HL-60 (cell line): ENCODE measurements around the gene NXNL1.

Experiments
- DNase-seq, 2 experiments: peaks; one replicate each; pipeline ENCODE4 v3.0.0-alpha.2; 2010 to 2020; ENCODE audit warnings: low read depth in 1 of 2, low spot score in 1 of 2
- H3K27ac ChIP-seq: fragments of 250-450 bp; sonication (Bioruptor Pico); replicated peaks from 2 replicates; pipeline ENCODE4 v1.5.1; 2020; ENCODE audit warnings: mild to moderate bottlenecking, moderate library complexity
- H3K27me3 ChIP-seq: fragments of 250-450 bp; sonication (Bioruptor Pico); 2 replicates; pipeline ENCODE4 v1.5.1; 2021; ENCODE audit warnings: mild to moderate bottlenecking, moderate library complexity; ENCODE audit not compliant: insufficient read depth, poor library complexity, severe bottlenecking
- H3K4me3 ChIP-seq: replicated peaks from 2 replicates; pipeline ENCODE4 v1.5.1; 2011; ENCODE audit warnings: mild to moderate bottlenecking, control low read depth, low read length; ENCODE audit not compliant: insufficient read depth
- GABPA ChIP-seq: IDR thresholded peaks from 2 replicates; pipeline ENCODE4 v1.6.1; 2012; ENCODE audit warnings: low read depth
- POLR2AphosphoS5 ChIP-seq: IDR thresholded peaks from 2 replicates; pipeline ENCODE4 v1.6.1; 2012; ENCODE audit warnings: low read depth
- SPI1 ChIP-seq: IDR thresholded peaks from 2 replicates; pipeline ENCODE4 v1.6.1; 2012; ENCODE audit warnings: low read depth, mild to moderate bottlenecking, borderline replicate concordance
- TF ChIP-seq, protein P1 (sequence below): IDR thresholded peaks from one replicate; pipeline ENCODE4 v1.5.1; 2011; ENCODE audit warnings: low read length, control low read depth, inconsistent platforms; ENCODE audit not compliant: insufficient read depth
- TF ChIP-seq, protein P2 (sequence below): IDR thresholded peaks from 2 replicates; pipeline ENCODE4 v1.6.1; 2012; ENCODE audit warnings: low read depth; ENCODE audit not compliant: insufficient replicate concordance

The NXNL1 gene

DNA sequence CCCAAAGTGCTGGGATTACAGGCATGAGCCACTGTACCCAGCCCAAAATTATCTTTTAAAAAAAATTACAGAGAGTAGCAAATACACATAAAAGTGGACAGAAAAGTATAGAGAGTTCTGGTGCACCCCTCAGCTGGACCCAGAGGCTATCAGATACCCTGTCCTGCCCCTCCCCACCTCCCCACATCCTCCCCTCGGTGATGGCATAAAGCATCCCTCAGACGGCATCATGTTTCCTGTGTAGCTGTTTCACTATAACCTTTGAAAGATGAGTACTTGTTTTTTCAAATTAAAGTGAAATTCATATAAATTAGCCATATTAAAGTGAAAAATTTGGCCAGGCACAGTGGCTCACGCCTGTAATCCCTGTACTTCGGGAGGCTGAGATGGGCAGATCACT is 29.7 kb upstream of the NXNL1 start:
- Histone ChIP-seq H3K27ac (no peak overlapping the region), H3K27me3 (no peaks in the 10 kb centered on the region), H3K4me3 (no peak overlapping the region)
- no peak for DNase-seq
- no peak for TF ChIP-seq GABPA

DNA sequence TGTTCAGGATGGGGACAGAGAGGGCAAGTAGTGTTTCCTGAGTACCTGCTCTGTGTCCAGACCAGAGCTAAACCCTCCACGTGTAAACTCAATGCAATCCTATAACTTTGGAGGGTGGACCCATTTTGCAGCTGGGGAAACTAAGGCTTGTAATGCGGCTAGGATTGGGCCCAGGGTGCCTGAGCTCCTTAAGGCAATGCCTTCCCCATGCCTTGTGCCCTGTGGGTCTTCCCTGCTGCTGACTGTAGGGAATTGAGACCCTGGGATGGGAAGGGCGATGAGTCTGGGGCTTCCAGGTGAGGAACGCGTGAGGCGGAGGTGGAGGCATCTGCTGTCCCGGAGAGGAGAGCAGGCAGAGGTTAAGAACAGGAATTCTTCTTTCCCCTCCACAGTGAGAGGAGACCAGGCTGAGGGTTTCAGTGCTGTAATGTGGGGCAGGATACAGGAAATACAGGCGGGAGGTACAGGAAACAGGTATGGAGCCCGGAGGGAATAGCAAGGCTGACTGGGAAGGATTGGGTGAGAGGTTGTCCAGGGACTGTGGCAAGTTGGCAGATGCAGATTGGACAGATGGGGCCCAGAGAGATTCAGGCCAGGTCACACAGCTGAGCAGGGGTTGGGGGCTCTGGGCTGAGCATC is 28.8 kb upstream of the NXNL1 start:
- Histone ChIP-seq H3K27me3 (no peaks in the 10 kb centered on the region), H3K27ac (no peak overlapping the region), H3K4me3 (no peak overlapping the region)
- no peak for TF ChIP-seq POLR2AphosphoS5
- TF ChIP-seq, protein P1, sequence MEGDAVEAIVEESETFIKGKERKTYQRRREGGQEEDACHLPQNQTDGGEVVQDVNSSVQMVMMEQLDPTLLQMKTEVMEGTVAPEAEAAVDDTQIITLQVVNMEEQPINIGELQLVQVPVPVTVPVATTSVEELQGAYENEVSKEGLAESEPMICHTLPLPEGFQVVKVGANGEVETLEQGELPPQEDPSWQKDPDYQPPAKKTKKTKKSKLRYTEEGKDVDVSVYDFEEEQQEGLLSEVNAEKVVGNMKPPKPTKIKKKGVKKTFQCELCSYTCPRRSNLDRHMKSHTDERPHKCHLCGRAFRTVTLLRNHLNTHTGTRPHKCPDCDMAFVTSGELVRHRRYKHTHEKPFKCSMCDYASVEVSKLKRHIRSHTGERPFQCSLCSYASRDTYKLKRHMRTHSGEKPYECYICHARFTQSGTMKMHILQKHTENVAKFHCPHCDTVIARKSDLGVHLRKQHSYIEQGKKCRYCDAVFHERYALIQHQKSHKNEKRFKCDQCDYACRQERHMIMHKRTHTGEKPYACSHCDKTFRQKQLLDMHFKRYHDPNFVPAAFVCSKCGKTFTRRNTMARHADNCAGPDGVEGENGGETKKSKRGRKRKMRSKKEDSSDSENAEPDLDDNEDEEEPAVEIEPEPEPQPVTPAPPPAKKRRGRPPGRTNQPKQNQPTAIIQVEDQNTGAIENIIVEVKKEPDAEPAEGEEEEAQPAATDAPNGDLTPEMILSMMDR = no peak
- no peak for TF ChIP-seq SPI1
- no peak for TF ChIP-seq GABPA
- TF ChIP-seq, protein P2, sequence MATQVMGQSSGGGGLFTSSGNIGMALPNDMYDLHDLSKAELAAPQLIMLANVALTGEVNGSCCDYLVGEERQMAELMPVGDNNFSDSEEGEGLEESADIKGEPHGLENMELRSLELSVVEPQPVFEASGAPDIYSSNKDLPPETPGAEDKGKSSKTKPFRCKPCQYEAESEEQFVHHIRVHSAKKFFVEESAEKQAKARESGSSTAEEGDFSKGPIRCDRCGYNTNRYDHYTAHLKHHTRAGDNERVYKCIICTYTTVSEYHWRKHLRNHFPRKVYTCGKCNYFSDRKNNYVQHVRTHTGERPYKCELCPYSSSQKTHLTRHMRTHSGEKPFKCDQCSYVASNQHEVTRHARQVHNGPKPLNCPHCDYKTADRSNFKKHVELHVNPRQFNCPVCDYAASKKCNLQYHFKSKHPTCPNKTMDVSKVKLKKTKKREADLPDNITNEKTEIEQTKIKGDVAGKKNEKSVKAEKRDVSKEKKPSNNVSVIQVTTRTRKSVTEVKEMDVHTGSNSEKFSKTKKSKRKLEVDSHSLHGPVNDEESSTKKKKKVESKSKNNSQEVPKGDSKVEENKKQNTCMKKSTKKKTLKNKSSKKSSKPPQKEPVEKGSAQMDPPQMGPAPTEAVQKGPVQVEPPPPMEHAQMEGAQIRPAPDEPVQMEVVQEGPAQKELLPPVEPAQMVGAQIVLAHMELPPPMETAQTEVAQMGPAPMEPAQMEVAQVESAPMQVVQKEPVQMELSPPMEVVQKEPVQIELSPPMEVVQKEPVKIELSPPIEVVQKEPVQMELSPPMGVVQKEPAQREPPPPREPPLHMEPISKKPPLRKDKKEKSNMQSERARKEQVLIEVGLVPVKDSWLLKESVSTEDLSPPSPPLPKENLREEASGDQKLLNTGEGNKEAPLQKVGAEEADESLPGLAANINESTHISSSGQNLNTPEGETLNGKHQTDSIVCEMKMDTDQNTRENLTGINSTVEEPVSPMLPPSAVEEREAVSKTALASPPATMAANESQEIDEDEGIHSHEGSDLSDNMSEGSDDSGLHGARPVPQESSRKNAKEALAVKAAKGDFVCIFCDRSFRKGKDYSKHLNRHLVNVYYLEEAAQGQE = no peak
- no peak for DNase-seq

DNA sequence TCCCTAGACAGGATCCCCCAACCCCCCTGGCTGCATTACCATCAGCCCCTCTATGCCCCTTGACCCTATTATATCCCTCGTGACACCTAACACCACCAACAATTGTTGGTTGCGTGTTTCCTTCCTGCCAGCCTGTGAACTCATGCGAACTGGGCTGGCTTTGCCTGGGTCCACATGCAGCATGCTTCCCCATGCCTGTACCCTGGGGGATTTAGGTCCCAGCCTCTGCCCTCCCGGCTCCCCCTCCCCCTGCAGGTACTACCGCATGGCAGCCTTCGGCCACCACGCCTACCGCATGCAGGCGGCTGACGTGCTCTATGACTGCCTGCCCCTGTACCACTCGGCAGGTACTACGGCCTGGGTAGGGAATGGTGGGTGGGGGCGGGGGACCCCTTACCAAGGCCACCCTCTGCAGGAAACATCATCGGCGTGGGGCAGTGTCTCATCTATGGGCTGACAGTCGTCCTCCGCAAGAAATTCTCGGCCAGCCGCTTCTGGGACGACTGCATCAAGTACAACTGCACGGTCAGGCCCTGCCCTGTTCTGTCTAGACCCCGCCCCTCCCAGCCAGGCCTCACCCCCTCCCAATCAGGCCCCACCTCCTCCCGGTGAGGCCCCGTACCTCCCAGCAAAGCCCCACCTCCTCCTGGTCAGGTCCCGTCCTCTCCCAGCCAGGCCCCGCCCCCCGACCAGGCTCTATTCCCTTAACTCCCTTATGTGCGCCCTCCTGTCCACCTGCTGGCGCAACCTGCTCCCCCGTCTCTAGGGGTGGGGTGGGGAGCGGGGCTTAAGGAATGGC is 28.1 kb upstream of the NXNL1 start:
- Histone ChIP-seq H3K27me3 (no peaks in the 10 kb centered on the region), H3K4me3 (no peak overlapping the region), H3K27ac (no peak overlapping the region)
- peak in 1 of 2 experiments; percentile 74 for DNase-seq
- TF ChIP-seq, protein P1 = no peak
- TF ChIP-seq, protein P2 = no peak
- TF ChIP-seq POLR2AphosphoS5 (no peak), SPI1 (no peak), GABPA (no peak)

DNA sequence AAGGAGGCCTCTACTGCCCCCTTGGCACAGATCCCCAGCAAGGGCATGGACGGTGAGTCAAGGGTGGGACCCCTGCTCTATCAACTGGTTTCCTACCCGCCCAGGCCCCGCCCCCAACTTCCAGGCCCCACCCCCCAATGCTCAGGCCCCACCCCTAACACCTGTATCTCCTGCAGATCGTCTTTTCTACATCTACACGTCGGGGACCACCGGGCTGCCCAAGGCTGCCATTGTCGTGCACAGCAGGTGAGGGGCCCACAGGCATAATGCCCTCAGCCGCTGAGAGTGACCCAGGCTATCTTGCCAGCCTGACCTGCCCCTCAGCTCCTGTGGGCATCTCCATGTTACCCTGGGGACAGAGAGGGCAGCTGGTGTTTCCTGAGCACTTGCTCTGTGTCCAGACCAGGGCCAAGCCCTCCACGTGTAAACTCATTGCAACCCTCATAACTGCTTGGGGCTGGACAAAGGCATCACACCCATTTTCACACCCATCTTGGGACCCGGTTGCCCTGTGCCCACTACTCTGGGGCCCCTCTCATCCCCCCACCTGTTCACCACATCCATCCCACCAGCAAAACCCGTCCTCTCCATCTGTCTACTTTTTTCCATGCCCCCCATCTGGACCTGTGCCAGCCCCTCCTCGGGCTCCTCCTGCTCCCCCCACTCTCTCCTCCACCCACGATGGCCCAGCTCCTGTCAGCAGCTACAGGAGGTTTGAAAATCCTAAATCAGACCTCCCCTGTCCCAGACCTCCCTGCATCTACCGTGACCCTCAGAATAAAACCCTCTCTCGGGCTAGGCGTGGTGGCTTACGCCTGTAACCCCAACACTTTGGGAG is 26.8 kb upstream of the NXNL1 start:
- Histone ChIP-seq H3K4me3 (no peak overlapping the region), H3K27me3 (no peaks in the 10 kb centered on the region), H3K27ac (no peak overlapping the region)
- TF ChIP-seq GABPA (no peak), SPI1 (no peak), POLR2AphosphoS5 (no peak)
- TF ChIP-seq, protein P1 = no peak
- TF ChIP-seq, protein P2 = no peak
- no peak for DNase-seq
